ENCODE measurements around the gene PROX2. TPM values are rescaled to one million over a fixed set of nuclear protein-coding genes. Genes with fewer than 3 reads are reported as not detected.

The PROX2 gene
- total and polyA plus RNA-seq, 2 donors, result 0.09 to 0.14 TPM

DNA sequence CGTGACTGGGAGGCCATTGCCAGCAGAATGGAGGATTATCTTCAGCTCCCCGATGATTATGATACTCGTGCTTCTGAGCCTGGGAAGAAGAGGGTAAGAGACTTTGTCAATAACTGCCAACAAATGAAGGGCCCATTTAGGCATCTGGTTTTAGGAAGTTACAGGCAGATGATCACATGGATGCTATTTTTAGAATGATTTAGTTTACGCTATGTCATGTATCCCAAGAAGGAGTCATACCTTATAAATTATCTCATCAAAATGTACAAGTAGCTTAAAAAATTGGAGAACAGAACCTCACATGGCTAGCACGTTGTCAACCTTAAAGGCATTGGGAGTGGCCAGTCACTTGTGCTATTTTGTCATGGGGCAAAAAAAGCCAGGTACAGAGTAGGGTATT lies 46.7 kb downstream of the PROX2 start:
- no peak overlapping the region for H3K27ac ChIP-seq (ENCODE audit: low read depth in 1 of 2, low read length in 1 of 2)
- no peaks in the 10 kb centered on the region for H3K27me3 ChIP-seq (ENCODE audit: control insufficient read depth in 2 of 2, insufficient read depth in 1 of 2, low read length in 1 of 2)
- DNase-seq (ENCODE audit: low read depth in 6 of 9, low spot score in 9 of 9), result no peak
- no peaks in the 10 kb centered on the region for H3K9me3 ChIP-seq (ENCODE audit: control insufficient read depth in 2 of 2, insufficient read depth in 1 of 2, low read length in 1 of 2)
- WGBS, result 99% methylated on average over 5 of the region's 5 CpGs
- no peaks in the 10 kb centered on the region for H3K4me1 ChIP-seq (ENCODE audit: control insufficient read depth in 2 of 2, insufficient read depth in 2 of 2, low read length in 2 of 2)
- peaks cover 12 to 35% of the 10 kb centered on the region in 2 donors for H3K36me3 ChIP-seq (ENCODE audit: control insufficient read depth in 2 of 2, insufficient read depth in 2 of 2, low read length in 1 of 2)
- H3K4me3 ChIP-seq (ENCODE audit: low read length in 2 of 2), result no peak overlapping the region

DNA sequence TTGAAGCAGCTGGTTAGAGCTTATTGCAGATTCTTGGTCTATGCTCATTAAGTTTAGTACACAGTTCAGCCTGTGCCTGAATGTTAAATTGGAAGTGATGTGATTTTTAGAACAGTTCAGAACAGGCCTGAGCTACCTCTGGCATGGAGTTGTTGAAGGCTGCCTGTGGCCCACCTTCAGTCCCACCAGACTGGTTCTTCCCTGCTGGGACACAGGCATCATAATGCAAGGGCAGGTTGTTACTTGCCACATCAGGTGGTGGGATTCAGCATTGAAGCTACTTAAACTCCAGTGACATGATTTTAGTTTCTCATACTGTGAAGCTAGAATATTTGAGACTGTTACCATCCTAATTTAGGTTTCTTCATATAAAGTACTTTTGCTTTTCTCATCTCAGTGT lies 49.4 kb downstream of the PROX2 start:
- Histone ChIP-seq H3K4me3 (ENCODE audit: low read length in 2 of 2) (no peak overlapping the region), H3K27ac (ENCODE audit: low read depth in 1 of 2, low read length in 1 of 2) (no peak overlapping the region), H3K4me1 (ENCODE audit: control insufficient read depth in 2 of 2, insufficient read depth in 2 of 2, low read length in 2 of 2) (no peaks in the 10 kb centered on the region), H3K36me3 (ENCODE audit: control insufficient read depth in 2 of 2, insufficient read depth in 2 of 2, low read length in 1 of 2) (peaks cover 16 to 44% of the 10 kb centered on the region in 2 donors), H3K27me3 (ENCODE audit: control insufficient read depth in 2 of 2, insufficient read depth in 1 of 2, low read length in 1 of 2) (no peaks in the 10 kb centered on the region), H3K9me3 (ENCODE audit: control insufficient read depth in 2 of 2, insufficient read depth in 1 of 2, low read length in 1 of 2) (no peaks in the 10 kb centered on the region)
- DNase-seq (ENCODE audit: low read depth in 6 of 9, low spot score in 9 of 9), result no peak

Other genes with a start within 250 kb of the PROX2 start
- gene AREL1, start 163.1 kb downstream of the PROX2 start, total RNA-seq, result 15.5 TPM
- 12.2 TPM for gene AREL1, start 163.1 kb downstream of the PROX2 start, polyA plus RNA-seq
- gene FCF1, start 163.0 kb downstream of the PROX2 start, total RNA-seq, result 32.2 TPM
- 21.9 TPM for gene FCF1, start 163.0 kb downstream of the PROX2 start, polyA plus RNA-seq
- 18.7 TPM for gene YLPM1, start 112.8 kb downstream of the PROX2 start, total RNA-seq
- 26.3 TPM for gene YLPM1, start 112.8 kb downstream of the PROX2 start, polyA plus RNA-seq
- gene DLST, start 5.8 kb upstream of the PROX2 start, total RNA-seq, result 29.8 TPM
- gene DLST, start 5.8 kb upstream of the PROX2 start, polyA plus RNA-seq, result 49.4 TPM
- 3.4 TPM for gene RPS6KL1, start 47.1 kb upstream of the PROX2 start, total RNA-seq
- 0.91 TPM for gene RPS6KL1, start 47.1 kb upstream of the PROX2 start, polyA plus RNA-seq
- 7.0 TPM for gene PGF, start 79.5 kb upstream of the PROX2 start, total RNA-seq
- gene PGF, start 79.5 kb upstream of the PROX2 start, polyA plus RNA-seq, result 7.5 TPM
- 52.7 TPM for gene EIF2B2, start 126.8 kb upstream of the PROX2 start, total RNA-seq
- 28.3 TPM for gene EIF2B2, start 126.8 kb upstream of the PROX2 start, polyA plus RNA-seq
- gene MLH3, start 175.3 kb upstream of the PROX2 start, total RNA-seq, result 22.8 TPM
- gene MLH3, start 175.3 kb upstream of the PROX2 start, polyA plus RNA-seq, result 20.5 TPM
- 24.8 TPM for gene ACYP1, start 187.9 kb upstream of the PROX2 start, total RNA-seq
- gene ACYP1, start 187.9 kb upstream of the PROX2 start, polyA plus RNA-seq, result 49.9 TPM
- gene ZC2HC1C, start 193.5 kb upstream of the PROX2 start, total RNA-seq, result 1.7 TPM
- 7.2 TPM for gene ZC2HC1C, start 193.5 kb upstream of the PROX2 start, polyA plus RNA-seq